HG03354 (cell line): Measurements from ENCODE around the gene TBC1D22A.

Experiments
- ATAC-seq: cut with Tn5 transposase; IDR thresholded peaks from one replicate; pipeline ENCODE4 v1.9.1; 2021; ENCODE audit warnings: mild to moderate bottlenecking; ENCODE audit not compliant: unreplicated experiment, poor library complexity, severe bottlenecking

Gene TBC1D22A

DNA sequence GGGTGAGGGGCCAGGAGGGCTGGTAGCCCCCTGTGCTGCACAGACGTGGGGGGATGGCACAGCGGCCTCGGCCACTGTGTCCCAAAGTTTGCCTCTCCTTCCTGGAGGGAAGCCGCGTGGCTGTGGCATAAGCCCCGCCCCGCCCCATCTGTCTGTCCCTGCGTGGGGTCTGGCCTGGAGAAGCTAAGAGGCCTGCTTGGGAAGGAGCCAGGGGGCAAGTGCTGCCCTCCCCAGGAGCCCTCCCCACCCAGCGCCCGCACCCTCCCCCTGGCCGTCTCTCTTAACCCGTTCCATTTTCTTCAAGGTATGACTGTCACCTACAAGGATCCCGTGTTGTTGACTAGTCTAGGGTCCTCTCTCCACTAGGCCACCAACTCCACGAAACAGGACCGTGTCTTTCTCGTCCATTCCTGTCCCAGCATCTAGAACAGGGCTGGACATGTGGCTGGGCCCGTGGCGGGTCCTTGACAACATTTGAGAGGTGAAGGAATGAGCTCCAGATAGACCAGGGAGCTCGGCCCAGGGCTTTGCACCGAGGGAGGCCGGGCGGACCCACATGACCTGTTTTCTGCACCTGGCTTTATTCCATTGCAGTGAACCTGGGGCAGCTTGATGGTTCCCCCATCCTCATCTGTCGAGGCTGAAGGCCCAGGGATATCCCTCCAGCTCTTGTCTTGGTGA lies 428.0 kb downstream of the TBC1D22A start:
- no peak for ATAC-seq

GRCh38 chr22:47190957-47191670 lies 428.7 kb downstream of the TBC1D22A start:
- ATAC-seq: no peak

GRCh38 chr22:47191671-47192650 lies 429.5 kb downstream of the TBC1D22A start:
- no peak for ATAC-seq

- ATAC-seq: no peak
Measured at GRCh38 chr22:47192651-47193437, 430.4 kb downstream of the TBC1D22A start.

DNA sequence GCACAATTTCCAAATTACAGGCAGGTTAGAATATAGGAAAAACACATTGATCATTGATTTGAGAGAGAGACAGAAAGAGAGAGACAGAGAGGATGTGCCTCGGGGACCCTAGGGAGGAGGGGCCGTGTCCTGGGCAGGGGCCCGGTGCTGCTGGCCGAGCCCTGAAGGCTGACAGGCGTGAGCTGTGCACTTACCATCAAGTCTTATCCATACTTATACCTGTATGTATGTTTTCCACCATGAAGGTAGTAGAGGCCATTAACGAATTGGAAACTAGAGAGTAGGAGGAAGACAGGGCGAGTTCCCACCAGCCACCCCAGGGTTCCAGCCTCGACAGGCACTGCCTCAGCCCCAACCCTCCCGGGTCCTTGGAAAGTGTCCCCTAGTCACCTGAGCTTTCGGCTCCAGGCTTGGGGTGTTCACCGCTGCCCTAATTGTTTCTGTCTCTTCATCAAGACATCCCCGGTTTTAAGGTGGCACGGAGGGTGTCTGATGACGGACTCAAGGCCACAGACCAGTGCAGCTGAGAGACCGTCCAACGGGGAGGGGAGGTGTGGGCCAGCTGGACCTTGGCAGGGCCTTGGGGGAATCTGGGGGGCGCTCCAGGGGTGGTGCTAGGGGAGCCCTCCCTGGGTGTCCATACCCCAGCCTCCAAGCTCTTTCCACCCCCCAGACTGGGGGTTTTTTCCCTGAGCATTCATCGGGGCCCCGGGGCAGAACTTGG lies 431.3 kb downstream of the TBC1D22A start:
- no peak for ATAC-seq

GRCh38 chr22:47194476-47195155 lies 432.2 kb downstream of the TBC1D22A start:
- no peak for ATAC-seq

DNA sequence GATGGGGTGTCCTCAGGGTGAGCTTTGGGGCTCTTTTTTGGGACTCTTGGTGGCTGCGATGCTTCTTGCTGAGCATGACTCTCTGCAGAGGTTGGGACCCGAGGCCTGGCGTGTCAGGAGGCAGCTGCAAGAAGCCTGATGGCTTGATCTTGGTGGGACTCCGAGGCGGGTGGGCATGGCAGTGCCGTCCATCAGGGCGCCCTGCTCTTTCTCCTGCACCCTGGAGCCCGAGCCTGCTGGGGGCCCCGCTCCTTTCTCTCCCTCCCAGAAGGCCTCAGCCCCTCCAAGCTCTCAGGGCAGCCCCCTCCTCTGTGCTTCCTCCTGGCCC lies 432.7 kb downstream of the TBC1D22A start:
- ATAC-seq: no peak

GRCh38 chr22:47195484-47196165 lies 433.2 kb downstream of the TBC1D22A start:
- no peak for ATAC-seq

- ATAC-seq: no peak
Measured at GRCh38 chr22:47196166-47196849, 433.9 kb downstream of the TBC1D22A start.

DNA sequence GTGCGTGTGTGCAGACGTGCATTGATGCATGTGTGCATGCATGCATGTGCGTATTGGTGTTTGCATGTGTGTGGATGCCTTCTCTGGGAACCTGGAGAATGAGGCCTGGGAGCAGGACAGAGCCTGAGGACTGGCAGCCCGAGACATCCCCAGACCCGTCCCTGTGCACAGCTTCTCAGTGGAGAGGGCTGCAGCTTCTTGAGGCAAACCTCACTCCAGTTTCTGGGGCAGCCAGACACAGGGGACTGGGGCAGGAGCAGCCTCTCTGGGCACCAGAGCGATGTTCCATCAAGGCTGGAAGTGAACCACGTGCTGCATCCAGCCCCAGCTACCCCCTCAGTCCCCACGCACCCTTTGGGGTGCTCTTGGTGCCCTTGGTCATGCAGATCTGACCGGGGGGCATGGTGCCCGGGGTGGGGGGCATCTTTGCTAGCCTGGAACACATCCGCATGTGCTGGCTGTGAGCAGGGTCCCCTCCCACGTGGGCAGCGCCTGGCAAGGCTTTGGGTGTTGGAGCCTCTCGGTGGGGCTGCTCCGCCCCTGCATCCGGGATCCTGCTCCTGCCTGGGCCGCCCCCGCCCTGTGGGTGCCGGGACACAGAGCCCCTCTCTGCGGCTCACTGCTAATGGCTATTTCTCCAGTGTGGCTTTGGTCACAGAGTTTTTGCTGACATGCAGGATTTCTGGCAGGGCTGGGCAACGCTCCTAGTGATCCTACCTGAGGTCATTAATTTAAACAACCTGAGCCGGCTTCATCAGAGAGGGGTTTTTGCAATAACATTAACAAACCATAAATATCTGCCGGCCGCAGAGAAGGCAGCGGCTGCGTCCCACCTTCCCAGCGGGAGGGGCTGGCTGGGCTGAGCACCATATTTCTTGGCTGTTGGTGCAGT lies 434.7 kb downstream of the TBC1D22A start:
- ATAC-seq: no peak

DNA sequence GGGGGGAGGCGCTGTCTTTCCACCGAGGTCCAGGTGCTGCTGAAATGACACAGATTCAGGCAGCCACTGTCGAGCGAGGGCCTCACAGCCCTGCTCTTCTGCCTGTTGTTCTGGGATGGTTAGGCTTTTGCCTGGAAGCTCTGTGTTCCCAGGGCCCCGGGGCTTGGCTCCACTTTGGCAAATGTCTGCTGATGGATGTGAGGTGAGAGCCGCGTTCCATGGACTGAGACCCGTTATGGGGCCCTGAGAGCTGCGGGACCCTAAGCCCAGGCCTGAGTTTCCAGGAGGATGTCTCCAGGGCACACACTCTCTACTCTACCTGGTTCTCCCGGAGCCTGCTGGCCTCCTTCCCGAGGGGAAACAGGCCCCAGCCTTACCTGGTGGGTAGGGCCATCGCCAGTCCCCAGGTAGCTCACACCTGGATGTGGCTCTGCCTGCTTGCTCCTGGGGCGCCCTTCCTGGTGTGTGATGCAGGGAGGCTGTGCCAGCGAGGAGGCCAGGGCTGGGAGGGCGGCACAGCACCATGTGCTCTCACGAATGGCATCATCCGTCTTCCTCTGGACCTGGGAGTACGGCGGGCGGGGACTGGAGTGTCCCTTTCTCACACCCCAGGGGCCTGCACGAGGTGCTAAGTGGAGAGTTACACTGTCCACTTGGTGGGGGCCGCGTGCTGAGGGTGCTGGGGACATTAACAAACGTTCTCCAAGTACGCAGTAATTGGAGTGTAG lies 435.5 kb downstream of the TBC1D22A start:
- no peak for ATAC-seq

DNA sequence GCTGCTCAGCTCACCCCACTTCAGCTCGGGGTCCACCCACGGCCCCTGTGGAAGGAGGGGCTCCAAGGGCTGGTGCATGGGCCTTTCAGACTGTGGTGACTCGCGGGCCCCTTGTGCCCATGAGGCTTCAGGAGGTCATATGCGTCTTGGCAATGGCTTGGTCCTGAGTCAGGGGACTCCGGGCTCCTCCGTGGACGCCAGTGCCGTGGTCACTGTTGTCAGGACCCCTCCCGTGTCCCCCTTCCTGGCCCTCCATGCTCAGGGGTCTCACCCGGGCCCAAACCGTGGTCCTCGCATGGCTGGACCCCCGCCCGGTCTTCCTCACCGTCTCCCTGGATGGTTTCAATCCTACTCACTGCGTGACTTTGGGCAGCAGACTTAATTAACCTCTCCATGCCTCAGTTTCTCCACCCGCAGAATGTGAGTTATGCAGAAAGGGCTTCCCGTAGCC lies 436.4 kb downstream of the TBC1D22A start:
- no peak for ATAC-seq

- ATAC-seq: no peak
Measured at GRCh38 chr22:47199261-47199978, 437.0 kb downstream of the TBC1D22A start.

DNA sequence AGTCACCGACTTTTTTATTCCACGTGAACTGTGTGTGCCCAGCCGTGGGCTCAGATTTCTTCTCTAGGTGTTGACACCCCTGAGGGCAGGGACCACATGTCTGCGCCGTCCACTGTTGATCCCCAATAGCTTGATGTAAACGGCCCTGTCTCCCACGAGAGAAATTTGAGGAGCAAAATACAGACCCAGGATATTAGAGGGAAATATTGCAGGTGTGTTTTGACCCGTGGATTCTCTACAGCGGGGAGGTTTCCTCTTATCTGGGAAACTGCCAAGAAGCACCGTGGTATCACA lies 437.5 kb downstream of the TBC1D22A start:
- no peak for ATAC-seq

DNA sequence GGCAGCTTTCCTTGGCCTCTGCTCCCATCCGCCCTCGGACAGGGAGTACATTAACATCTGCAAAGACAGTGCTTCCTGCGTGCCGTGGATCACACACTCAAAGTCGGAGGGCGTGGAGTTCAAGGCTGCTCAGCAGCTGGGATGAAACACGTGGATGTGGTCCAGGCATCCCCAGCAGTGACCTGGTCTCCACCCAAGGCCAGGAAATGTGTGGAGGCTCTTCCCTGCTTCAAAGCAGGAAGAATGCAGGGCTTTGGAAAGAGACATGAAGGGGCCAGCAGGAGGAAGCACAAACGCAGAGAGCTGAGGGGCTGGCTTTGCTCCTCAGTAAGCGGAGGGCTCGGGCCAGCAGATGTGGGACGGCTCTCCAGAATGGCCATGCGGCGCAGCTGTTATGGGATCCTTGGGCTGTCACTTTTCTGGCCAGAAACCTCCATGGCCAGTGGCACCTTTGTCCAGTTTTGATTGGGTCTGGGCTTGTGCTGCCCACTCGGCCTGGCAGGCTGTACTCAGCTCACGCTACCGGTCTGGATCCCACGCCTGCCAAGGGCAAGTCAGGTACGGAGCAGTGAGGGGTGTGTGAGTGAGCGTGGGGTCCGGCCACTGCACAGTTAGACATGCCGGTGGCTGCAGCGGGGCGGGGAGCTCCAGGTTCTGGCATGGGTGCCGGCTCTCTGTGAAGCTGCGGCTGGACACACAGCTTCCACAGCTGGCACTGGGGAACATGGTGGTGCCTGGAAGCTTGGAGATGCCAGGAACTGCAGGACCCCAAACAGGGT lies 438.0 kb downstream of the TBC1D22A start:
- no peak for ATAC-seq
